UCSD-AML1 (cell line): Measurements from ENCODE around the gene CETP.
"Not testable (repeated sequence)": the region's sequence is repeated elsewhere in the genome, so short reads cannot be mapped to it uniquely, and the experiment has no call there.

Source experiments
- DNase-seq: peaks from one replicate; lab custom pipeline; 2025; ENCODE audit not compliant: unreplicated experiment; lab: John Stamatoyannopoulos, UW

Gene CETP

GRCh38 chr16:56980792-56981724, 19.3 kb downstream of the CETP start:
- DNase-seq = no peak

- DNase-seq = no peak
These were observed 20.1 kb downstream of the CETP start for GRCh38 chr16:56981729-56982271.

DNA sequence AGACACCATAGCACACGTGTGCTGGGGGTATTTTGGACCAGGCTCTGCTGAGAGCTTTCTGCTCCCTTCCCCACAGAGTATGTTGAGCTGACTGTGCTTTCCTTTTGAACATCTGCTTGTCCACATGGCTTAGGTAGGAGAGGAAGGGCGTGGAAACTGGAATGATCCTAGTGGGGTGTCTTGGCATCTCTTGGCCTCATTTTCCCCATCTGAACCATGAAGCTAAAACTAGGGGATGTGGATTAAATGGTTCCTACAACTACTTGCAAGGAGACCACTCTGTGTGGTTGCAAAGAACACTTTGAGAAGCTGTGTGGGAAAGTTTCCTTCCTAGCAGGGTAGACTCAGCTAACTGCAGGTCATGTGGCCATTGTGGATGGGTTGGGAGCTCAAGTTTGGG, 20.9 kb downstream of the CETP start:
- DNase-seq = no peak

DNA sequence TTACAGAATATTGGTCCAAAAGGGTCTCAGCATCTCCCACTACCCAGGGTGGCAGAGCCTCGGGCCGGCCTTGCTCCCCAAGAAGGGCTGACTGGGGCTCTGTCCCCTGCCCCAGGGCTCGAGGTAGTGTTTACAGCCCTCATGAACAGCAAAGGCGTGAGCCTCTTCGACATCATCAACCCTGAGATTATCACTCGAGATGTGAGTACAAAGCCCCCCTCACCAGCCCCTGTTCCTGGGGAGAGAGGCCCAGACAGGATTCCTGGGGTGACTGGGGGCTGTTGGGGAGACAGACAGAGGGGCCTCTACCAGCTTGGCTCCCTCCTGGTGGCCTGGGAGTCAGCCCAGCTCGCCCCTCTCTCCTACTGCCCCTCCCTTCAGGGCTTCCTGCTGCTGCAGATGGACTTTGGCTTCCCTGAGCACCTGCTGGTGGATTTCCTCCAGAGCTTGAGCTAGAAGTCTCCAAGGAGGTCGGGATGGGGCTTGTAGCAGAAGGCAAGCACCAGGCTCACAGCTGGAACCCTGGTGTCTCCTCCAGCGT, 21.5 kb downstream of the CETP start:
- no peak for DNase-seq

GRCh38 chr16:56984639-56985038, 22.9 kb downstream of the CETP start:
- no peak for DNase-seq

GRCh38 chr16:56985288-56985961, 23.7 kb downstream of the CETP start:
- no peak for DNase-seq

DNA sequence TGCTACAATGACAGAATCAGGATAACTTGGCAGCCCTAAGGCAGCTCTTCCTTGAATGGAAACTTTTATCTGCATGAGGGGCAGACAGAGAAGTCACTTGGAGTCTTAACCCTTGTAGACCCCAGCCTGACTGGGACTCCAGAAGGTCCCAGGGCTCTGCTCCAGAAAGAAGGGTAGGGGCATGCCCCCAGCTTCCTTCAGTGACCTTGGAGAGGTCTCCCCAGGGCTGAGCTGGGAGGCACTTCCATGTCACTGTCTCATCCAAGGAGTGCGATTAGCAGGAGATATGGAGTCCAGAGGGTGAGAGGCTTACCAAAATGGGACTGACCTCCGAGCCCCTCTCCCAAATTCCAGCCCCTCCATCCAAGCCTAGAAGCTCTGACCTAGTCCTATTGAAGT, 24.2 kb downstream of the CETP start:
- no peak for DNase-seq

DNA sequence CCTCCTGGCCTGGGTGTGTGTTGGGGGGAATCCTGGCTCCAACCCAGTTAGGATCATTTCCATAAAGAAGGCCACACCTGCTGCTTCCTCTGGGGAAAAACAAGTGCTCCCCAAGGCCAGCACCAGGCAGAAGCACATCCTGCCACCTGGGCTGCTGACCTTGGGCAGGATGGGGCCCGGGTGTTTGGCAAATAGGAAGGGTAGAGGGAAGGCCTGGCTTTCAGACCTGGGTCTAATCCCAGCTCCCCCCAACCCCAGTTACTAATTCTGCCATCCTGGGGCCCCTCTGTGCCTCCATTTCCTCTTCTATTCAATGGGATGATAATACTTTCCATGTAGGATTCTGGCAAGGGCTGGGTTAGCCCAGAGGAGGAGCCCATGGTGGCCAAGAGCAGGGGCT, 24.6 kb downstream of the CETP start:
- no peak for DNase-seq

GRCh38 chr16:56986908-56987307, 25.2 kb downstream of the CETP start:
- not testable (repeated sequence) for DNase-seq

GRCh38 chr16:56987692-56988091, 25.9 kb downstream of the CETP start:
- DNase-seq = no peak

DNA sequence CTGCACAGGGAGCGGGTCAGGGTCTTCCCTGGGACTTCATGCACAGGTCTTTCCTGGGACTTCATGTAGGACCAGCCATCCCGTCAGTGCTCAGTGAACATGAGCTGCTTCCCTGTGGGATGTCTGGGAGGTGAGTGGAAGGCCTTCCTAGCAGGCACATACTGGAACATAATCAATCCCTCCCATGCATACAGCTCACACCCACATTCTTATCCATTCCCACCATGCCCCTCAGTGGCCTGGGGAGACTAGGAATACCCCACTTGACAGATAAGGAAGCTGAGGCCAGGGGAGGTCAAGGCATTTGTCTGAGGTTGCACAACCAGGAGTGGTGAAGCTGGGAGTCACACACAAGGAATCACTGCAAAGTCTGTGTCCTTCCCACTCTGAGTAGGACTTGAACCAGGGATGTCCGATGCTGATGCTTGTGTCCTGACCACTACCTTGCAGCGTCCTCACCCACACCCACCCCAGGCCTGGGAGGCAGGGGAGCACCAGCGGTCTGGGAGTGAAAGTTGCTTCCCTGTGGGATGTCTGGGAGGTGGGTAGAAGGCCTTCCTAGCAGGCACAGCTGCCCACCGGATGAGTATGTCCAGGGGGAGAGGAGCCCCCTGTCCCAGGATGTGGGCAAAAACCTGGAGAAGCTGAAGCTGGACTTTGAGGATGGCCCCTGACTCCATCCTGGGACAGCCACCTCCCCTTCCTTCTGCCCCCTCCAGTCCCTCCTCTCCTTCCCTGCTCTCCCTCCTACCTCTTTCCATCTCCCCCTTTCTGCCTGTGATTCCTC, 26.6 kb downstream of the CETP start:
- DNase-seq = no peak

GRCh38 chr16:56988948-56989945, 27.5 kb downstream of the CETP start, which contains the start of gene NLRC5:
NLRC5 (plus strand) TSS chr16:56989557; CDS start chr16:57020713, 31,156 bp downstream.
- DNase-seq = peak; percentile 82

- DNase-seq = no peak
These were observed 28.2 kb downstream of the CETP start for GRCh38 chr16:56989988-56990387.

GRCh38 chr16:56990407-56991286, 28.9 kb downstream of the CETP start:
- DNase-seq = no peak

- DNase-seq = not testable (repeated sequence)
These were observed 30.7 kb downstream of the CETP start for GRCh38 chr16:56992431-56992830.

GRCh38 chr16:56993204-56993603, 31.5 kb downstream of the CETP start:
- no peak for DNase-seq

- DNase-seq = no peak
These were observed 32.6 kb downstream of the CETP start for GRCh38 chr16:56994311-56994710.

GRCh38 chr16:56995136-56995805, 33.5 kb downstream of the CETP start:
- no peak for DNase-seq
